Measurements from ENCODE around the gene SRSF3.
"Not testable (repeated sequence)": the region's sequence is repeated elsewhere in the genome, so short reads cannot be mapped to it uniquely, and the experiment has no call there.

The SRSF3 gene

DNA sequence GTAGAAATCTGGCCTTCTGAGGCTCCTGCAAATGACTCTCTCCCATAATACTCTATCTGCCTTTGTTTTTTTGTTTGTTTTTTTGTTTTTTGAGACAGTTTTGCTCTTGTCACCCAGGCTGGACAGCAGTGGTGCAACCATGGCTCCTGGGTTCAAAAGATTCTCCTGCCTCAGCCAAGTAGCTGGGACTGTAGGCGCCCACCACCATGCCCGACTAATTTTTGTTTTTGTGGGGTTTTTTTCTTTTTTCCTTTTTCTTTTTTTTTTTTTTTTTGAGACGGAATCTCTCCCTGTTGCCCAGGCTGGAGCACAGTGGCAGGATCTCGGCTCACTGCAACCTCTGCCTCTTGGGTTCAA lies 30.3 kb upstream of the SRSF3 start:
- DNase-seq (ENCODE audit: low read depth): no peak
- no peak for TF ChIP-seq CTCF (conservative IDR thresholded peaks at IDR 0.05; ENCODE audit: low read length)
- H3K4me3 ChIP-seq (ENCODE audit: low read length): no peak overlapping the region

DNA sequence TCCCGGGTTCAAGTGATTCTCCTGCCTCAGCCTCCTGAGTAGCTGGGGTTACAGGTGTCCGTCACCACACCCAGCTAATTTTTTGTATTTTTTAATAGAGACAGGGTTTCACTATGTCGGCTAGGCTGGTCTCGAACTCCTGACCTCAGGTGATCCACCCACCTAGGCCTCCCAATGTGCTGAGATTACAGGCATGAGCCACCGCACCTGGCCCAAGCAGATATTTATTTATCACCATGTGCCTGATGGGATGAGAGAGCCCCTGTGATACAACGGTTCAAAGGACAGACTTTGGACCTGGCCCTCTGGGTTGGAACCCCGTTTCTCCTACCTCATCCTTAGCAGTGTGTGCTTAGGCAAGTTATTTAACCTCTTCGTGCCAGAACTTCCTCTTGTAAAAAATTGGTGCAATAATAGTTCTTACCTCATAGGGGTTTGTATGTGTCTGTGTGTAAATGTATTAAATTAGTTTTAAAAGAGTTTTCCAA lies 27.7 kb upstream of the SRSF3 start:
- DNase-seq (ENCODE audit: low read depth): no peak
- no peak for TF ChIP-seq CTCF (conservative IDR thresholded peaks at IDR 0.05; ENCODE audit: low read length)
- H3K4me3 ChIP-seq (ENCODE audit: low read length): no peak overlapping the region

DNA sequence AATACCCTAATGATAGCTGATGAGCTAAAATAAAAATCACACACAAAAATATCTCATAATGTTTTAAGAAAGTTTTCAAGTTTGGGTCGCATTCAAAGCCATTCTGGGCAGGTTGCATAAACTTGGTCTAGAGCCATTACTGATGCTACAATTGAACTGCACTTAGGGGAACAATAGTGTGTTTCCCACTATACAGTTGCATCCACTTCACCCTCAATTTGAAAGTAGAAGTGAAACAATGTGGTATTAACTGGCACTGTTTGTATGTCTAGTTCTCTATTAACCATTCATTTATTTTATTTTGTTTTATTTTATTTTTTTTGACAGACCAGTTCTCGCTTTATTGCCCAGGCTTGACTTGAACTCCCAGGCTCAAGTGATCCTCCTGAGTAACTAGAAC lies 23.9 kb upstream of the SRSF3 start:
- DNase-seq (ENCODE audit: low read depth): no peak
- TF ChIP-seq CTCF (conservative IDR thresholded peaks at IDR 0.05; ENCODE audit: low read length): no peak
- H3K4me3 ChIP-seq (ENCODE audit: low read length): no peak overlapping the region

DNA sequence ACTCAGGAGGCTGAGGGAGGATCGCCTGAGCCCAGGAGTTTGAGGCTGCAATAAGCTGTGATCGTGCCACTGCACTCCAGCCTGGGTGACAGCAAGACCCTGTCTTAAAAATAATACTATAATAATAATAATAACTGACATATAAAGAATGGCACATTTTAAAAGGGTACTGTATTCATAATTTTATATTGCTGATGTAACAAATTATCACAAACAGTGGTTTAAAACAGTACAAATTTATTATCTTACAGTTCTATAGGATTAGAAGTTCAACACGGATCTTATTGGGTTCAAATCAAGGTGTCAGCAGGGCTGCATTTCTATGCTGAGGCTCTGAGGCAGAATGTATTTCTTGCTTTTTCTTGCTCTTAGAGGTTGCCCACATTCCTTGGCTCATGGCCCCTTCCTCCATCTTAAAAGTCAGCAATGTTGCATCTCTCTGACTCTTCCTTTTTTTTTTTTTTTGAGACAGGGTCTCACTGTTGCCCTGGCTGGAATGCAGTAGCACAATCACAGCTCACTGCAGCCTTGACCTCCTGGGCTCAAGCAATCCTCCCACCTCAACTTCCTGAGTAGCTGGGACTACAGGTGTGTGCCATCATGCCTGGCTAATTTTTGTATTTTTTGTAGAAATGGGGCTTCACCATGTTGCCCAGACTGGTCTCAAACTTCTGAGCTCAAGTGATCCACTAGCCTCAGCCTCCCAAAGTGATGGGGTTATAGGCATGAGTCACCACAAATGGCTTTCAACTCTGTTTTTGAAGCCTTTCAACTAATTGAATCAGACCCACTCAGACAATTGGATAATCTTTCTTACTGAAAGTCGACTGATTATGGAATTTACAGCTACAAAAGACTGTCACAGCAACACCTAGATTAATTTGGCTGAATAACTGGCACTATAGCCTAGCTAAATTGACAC lies 22.8 kb upstream of the SRSF3 start:
- TF ChIP-seq CTCF (conservative IDR thresholded peaks at IDR 0.05; ENCODE audit: low read length): no peak
- H3K4me3 ChIP-seq (ENCODE audit: low read length): no peak overlapping the region
- no peak for DNase-seq (ENCODE audit: low read depth)

- DNase-seq (ENCODE audit: low read depth): peak; percentile 45
Observed at GRCh38 chr6:36572353-36573311, 21.5 kb upstream of the SRSF3 start.

DNA sequence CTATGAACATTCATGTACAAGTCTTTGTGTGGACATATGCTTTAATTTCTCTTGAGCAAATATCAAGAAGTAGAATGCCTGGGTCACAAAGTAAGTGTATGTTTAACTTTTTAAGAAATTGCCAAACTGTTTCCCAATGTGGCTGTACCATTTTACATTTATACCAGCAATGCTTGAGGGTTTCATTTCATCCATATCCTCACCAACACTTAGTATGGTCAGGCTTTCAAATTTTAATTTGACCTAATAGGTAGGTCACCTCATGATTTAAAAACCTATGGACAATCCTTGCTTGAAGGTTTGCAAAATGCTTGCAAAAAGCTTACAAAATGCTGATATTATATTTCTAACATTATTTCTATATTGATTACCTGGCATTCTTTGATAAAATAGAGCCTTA lies 19.5 kb upstream of the SRSF3 start:
- DNase-seq (ENCODE audit: low read depth): no peak
- no peak for TF ChIP-seq CTCF (conservative IDR thresholded peaks at IDR 0.05; ENCODE audit: low read length)
- no peak overlapping the region for H3K4me3 ChIP-seq (ENCODE audit: low read length)

More at GRCh38 chr6:36572353-36573311, 21.5 kb upstream of the SRSF3 start:
- H3K4me3 ChIP-seq (ENCODE audit: low read length): not testable (repeated sequence)

- no peak for TF ChIP-seq CTCF (conservative IDR thresholded peaks at IDR 0.05; ENCODE audit: low read length)
- no peak overlapping the region for H3K4me3 ChIP-seq (ENCODE audit: low read length)
Observed at GRCh38 chr6:36576578-36576977, 17.6 kb upstream of the SRSF3 start.

More at GRCh38 chr6:36576578-36576977, 17.6 kb upstream of the SRSF3 start:
- no peak for DNase-seq (ENCODE audit: low read depth)

Data from AG10803 (cell line).